Measurements from ENCODE around the gene P2RY14.

- TF ChIP-seq CTCF (IDR thresholded peaks at IDR 0.05; ENCODE audit: low read length) = no peak
- TF ChIP-seq EZH2phosphoT487 (IDR thresholded peaks at IDR 0.05; ENCODE audit: low read length) = no peak
These were observed 41.8 kb upstream of the P2RY14 start for GRCh38 chr3:151320131-151320530.
